GM21447 (cell line): ENCODE data around the gene GRK3.
"Not testable (repeated sequence)": the region's sequence is repeated elsewhere in the genome, so short reads cannot be mapped to it uniquely, and the experiment has no call there.

Source experiments
- ATAC-seq: cut with Tn5 transposase; IDR thresholded peaks from one replicate; pipeline ENCODE4 v1.9.1; 2021; ENCODE audit not compliant: unreplicated experiment

The GRK3 gene

GRCh38 chr22:25570486-25570885 lies 6.0 kb downstream of the GRK3 start:
- no peak for ATAC-seq

DNA sequence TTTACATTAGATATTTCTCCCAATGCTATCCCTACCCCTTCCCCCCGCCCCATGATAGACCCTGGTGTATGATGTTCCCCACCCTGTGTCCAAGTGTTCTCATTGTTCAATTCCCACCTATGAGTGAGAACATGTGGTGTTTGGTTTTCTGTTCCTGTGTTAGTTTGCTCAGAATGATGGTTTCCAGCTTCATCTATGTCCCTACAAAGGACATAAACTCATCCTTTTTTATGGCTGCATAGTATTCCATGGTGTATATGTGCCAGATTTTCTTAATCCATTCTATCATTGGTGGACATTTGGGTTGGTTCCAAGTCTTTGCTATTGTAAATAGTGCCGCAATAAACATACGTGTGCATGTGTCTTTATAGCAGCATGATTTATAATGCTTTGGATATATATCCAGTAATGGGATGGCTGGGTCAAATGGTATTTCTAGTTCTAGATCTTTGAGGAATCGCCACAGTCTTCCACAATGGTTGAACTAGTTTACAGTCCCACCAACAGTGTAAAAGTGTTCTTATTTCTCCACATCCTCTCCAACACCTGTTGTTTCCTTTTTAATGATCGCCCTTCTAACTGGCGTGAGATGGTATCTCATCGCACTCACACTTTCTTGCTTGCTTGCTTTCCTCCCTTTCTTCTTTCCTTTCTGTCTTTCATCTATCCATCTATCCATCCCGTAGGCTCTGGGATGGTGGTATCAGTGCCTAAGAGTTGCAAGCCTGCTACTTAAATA lies 7.7 kb downstream of the GRK3 start:
- not testable (repeated sequence) for ATAC-seq

DNA sequence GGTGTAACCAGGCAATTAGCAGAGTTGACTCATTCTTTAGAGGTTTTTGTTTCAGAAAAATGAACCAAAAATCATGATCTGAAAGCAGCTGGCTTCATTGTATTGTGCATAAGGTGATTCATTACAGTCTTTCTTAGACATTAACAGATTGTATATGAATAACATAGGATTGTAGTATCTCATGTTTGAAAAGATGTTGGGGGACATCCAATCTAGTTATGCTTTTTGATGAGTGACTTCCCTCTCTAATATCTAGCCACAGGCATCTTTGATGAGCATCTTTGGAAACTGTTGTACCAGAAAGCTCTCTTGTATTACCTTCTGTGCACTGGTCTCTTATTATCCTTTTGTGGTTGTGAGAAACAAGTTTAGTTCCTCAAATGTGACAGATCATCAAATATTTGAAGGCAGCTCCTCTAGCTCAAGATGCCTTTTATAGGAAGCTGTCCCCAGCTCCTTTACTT lies 8.3 kb downstream of the GRK3 start:
- peak; percentile 54 for ATAC-seq

GRCh38 chr22:25573841-25574240 lies 9.4 kb downstream of the GRK3 start:
- no peak for ATAC-seq

GRCh38 chr22:25574736-25575135 lies 10.3 kb downstream of the GRK3 start:
- ATAC-seq = no peak

GRCh38 chr22:25575674-25576392 lies 11.4 kb downstream of the GRK3 start:
- ATAC-seq = not testable (repeated sequence)

- not testable (repeated sequence) for ATAC-seq
These were observed 17.0 kb downstream of the GRK3 start for GRCh38 chr22:25581452-25581851.

GRCh38 chr22:25582946-25583345 lies 18.5 kb downstream of the GRK3 start:
- ATAC-seq = no peak

DNA sequence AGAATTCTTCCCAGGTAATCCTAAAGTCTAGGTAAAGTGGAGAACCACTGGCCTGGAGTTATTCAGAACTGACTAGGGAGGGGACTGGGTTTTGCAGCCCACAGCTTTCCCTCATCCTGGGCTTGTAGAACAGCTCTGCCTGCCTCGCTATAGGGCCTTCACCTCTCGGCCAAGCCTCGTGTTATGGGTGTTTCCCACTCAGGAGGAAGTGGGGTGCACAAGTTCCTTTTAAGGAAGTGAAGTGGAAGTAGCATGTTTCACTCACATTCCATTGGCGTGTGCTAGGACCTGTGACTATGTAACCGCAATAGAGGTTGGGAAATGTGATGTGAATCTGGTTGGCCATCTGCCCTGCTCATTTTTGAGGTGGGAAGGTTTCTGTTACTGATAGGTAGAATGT lies 20.5 kb downstream of the GRK3 start:
- ATAC-seq = not testable (repeated sequence)

- not testable (repeated sequence) for ATAC-seq
These were observed 25.2 kb downstream of the GRK3 start for GRCh38 chr22:25589664-25590063.

GRCh38 chr22:25593323-25593722 lies 28.8 kb downstream of the GRK3 start:
- ATAC-seq = not testable (repeated sequence)

DNA sequence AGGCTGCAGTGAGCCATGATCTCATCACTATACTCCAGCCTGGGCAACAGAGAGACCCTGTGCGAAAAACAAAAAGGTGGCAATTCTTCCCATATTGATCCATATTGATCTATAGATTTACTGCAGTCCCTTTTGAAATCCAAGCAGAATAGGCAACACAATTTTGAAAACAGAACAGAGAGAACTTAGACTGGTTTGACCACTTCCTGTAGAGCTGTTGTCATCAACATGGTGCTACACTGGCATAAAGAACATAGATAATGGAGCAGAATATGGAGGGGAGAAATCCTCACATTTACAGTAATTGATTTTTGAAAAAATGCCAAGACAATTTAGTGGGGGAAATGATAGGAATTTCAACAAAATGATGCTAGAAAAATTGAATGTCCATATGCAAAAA lies 34.1 kb downstream of the GRK3 start:
- no peak for ATAC-seq

DNA sequence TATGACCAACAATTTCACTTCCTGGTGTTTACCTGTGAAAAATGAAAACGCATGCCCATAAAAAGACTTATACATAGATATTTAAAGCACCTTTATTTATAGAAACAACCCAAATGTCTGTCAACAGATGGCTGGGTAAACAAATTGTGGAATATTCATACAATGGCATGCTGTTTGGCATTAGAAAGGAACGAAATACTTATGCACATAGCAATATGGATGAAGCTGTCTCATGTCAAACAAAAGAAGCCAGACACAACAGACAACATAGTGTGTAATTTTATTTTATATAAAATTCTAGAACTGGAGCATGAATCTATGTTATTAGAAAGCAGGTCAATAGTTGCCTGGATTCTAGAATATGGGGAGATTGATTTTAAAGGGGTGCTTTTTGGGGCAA lies 38.0 kb downstream of the GRK3 start:
- ATAC-seq = no peak

- ATAC-seq = no peak
These were observed 38.4 kb downstream of the GRK3 start for GRCh38 chr22:25602916-25603315.

GRCh38 chr22:25605146-25605545 lies 40.7 kb downstream of the GRK3 start:
- not testable (repeated sequence) for ATAC-seq

GRCh38 chr22:25605565-25605964 lies 41.1 kb downstream of the GRK3 start:
- not testable (repeated sequence) for ATAC-seq

- ATAC-seq = not testable (repeated sequence)
These were observed 46.8 kb downstream of the GRK3 start for GRCh38 chr22:25611284-25611683.

DNA sequence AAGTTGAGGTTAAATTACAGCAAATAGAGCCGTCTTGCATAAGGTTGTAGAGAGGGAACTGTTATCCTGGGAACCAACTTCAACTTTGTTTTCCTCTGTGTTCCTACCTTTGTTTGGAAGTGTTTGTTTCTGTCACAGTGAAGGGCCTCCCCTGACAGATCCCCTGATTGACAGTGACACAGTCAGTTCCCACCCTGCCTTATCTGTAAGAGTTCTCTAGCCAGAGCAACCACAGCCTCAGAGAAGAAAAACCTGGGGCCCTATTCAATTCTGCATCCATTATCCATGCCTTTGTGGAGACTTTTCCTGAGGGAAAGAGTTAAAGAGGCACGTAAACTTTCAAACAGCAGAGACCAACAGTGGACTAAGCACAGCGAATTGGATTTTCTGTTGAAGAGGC lies 48.7 kb downstream of the GRK3 start:
- ATAC-seq = not testable (repeated sequence)

DNA sequence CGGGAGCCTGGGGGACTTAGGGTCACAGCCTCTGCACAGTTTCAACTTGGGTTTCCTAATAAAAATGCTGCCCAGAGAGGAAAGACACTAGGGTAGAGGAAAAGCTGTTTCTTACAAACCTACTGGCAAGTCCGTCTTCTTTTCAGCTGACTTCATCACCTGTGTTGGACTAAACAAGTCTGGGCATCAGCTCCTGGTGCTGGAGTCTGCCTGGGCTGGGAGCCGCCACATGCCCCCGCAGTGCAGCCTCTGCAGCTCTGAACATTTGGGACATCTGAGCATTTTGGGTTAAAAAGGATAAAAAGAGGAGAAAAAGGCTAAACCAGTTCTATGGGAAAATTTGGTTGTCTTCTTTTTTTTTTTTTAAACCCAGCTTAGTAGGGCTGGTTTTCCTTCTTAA lies 49.1 kb downstream of the GRK3 start:
- not testable (repeated sequence) for ATAC-seq

- ATAC-seq = not testable (repeated sequence)
These were observed 50.3 kb downstream of the GRK3 start for GRCh38 chr22:25614791-25615190.

DNA sequence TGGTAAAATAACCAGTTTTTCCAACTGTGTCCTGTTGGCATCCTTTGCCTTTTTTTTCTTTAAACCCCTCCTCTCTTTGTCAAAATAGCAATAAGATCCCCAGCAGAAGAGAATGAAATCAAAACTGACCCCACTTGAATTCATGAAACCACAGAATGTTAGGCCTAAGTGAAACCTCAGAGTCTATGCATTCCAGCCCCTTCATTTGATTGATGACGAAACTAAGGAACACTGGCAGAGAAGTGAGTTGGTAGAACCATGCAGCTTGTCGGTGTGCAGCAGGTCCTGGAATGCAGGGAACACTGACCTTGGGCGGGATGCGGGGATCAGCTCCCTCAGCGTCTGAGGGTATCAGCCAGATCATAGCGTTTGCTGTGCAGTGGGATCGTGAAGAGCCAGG lies 57.5 kb downstream of the GRK3 start:
- ATAC-seq = no peak

DNA sequence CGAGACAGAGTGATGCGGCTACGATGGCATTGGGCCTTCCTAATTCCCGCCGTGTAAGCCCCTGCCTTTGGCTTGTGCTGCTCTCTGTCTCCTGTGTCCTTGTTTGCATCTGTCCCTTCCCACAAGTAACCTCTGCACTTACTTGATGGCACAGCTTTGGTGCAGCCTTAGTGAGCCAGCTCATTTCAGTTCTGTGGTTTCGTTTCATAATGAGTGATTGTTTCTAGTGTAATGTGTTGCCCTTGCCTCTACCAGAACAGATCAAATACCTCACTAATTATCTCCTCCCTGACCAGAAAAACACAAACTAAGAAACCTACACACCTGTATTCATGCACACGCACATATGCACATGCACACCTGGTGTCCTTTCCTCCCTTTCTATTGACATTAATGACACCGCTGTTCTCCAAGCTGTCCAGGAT lies 58.8 kb downstream of the GRK3 start:
- ATAC-seq = peak; percentile 70
